ENCODE measurements around the gene CDC42EP5.
"Not testable (repeated sequence)": the region's sequence is repeated elsewhere in the genome, so short reads cannot be mapped to it uniquely, and the experiment has no call there.

Gene CDC42EP5

DNA sequence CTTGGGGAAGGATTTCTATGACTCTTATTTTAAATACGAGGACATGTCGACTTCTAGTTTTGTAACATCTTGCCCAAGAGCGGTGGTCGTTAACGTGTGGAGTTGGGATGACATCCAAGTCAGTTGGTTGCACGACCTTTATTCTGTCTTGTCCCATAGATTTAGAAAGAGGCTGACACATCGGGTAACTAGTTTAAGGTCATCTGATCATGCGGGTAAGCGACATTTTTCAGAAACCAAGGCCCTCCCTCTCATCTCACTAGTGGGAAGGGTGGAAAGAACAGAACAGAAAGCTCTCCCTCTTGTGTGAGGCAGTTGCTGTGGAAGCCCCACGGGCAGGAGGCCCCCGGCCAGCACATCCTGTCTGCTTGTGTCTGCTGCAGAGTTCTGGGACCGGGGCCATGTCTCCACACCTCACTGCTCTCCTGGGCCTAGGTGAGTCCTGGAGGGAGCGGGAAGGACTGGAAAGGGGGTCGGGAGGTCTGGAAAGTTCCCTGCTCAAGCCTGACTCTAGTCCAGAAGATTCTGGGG is 29.5 kb upstream of the CDC42EP5 start, which contains the start of gene LAIR2:
LAIR2 (plus strand) TSS at position 314 of the 531 bp plus-strand sequence; CDS start at position 402, 88 bp downstream.
- in situ Hi-C loops (cut with HindIII; ENCODE audit: low pct_unique_long_range_greater_than_20kb, low sequenced_read_pairs) = no loop called here
- DNase-seq (ENCODE audit: low read depth in 1 of 2, low spot score in 1 of 2) = no peak
- no peak for TF ChIP-seq JUND (IDR thresholded peaks at IDR 0.05; ENCODE audit: low read depth)

DNA sequence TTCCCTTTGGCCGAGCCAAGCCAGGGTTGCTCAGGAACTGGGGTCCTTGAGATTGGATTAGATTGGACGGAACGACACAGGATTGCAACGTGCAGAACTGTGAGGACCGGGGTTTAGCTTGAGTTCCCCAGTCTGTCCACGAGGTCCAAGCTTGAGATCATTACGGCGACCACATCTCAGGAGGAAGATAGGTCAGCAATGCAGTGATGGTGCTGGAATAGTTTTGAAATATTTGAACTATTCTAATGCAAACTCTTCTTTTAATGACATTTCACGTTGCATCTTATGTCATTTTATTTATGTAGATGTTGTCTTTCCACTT is 25.3 kb upstream of the CDC42EP5 start:
- DNase-seq (ENCODE audit: low read depth in 1 of 2, low spot score in 1 of 2); in situ Hi-C loops (cut with HindIII; ENCODE audit: low pct_unique_long_range_greater_than_20kb, low sequenced_read_pairs): not testable (repeated sequence)

DNA sequence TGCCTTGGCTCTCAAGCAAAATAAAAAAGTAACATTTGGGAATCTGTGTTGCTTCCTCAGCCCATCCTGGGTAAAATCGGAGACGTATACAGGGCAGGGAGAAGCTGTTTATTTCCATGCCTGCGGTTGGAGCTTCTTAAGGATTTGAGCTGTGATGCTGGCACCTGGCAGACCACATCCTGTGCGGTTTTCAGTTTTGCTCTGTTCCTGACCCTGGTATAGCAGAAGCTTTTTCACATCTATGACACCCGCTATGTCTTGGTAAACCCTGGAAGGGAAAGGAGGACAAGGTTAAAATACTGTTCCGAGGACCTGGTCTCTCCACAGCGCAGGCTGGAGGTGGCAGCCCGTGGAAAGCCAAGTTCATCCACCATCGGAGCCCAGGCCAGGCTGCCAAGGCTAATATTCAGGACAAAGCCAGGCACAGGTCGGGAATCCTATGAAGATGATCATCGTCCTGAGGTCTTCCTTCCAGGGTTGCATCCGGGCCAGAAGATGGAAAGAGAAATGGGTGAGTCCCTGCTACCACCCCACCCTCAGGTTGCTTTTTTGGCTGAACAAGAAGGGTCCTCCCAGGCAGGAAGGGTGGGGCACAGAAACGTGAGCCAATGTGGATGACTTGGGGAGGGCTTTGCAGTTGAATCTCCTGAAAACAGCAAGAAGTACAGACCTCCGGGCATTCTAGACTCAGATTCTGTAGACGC is 24.8 kb upstream of the CDC42EP5 start:
- in situ Hi-C loops (cut with HindIII; ENCODE audit: low pct_unique_long_range_greater_than_20kb, low sequenced_read_pairs); DNase-seq (ENCODE audit: low read depth in 1 of 2, low spot score in 1 of 2): not testable (repeated sequence)

DNA sequence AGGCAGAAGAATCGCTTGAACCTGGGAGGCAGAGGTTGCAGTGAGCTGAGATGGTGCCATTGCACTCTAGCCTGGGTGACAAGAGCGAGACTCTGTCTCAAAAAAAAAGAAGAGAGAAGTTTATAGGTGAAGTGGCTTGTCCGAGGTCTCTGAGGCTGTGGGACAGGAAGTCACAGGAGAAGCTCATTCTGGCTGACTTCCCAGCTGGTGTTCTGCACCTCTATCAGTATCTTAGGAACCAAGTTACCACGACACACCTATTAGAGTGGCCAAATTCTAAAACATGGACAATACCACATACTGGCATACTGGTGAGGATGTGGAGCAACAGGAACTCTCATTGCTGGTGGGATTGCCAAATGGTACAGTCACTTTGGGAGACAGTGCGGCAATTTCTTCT is 22.2 kb upstream of the CDC42EP5 start:
- DNase-seq (ENCODE audit: low read depth in 1 of 2, low spot score in 1 of 2); in situ Hi-C loops (cut with HindIII; ENCODE audit: low pct_unique_long_range_greater_than_20kb, low sequenced_read_pairs): not testable (repeated sequence)

GRCh38 chr19:54493967-54494585 is 21.0 kb upstream of the CDC42EP5 start:
- in situ Hi-C loops (cut with HindIII; ENCODE audit: low pct_unique_long_range_greater_than_20kb, low sequenced_read_pairs) = no loop called here
- no peak for DNase-seq (ENCODE audit: low read depth in 1 of 2, low spot score in 1 of 2)
- no peak for TF ChIP-seq JUND (IDR thresholded peaks at IDR 0.05; ENCODE audit: low read depth)

DNA sequence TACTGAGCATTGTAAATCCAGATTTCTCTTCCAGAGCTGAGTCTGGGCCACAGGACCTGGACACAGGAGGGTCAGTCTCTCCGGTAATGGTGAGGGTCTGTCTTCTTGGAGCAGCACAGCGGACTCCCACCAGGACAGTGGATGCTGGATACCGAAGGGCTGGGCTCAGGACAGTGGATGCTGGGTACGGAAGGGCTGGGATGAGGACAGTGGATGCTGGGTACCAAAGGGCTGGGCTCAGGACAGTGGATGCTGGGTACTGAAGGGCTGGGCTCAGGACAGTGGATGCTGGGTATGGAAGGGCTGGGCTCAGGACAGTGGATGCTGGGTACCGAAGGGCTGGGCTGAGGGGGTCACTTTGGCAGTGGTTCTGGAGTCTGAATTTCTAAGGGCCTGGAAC is 20.0 kb upstream of the CDC42EP5 start:
- not testable (repeated sequence) for DNase-seq (ENCODE audit: low read depth in 1 of 2, low spot score in 1 of 2)

GRCh38 chr19:54492568-54492967 is 19.5 kb upstream of the CDC42EP5 start:
- TF ChIP-seq JUND (IDR thresholded peaks at IDR 0.05; ENCODE audit: low read depth) = no peak
- in situ Hi-C loops (cut with HindIII; ENCODE audit: low pct_unique_long_range_greater_than_20kb, low sequenced_read_pairs) = no loop called here
- DNase-seq (ENCODE audit: low read depth in 1 of 2, low spot score in 1 of 2) = no peak

More for the DNA sequence above, 20.0 kb upstream of the CDC42EP5 start:
- in situ Hi-C loops (cut with HindIII; ENCODE audit: low pct_unique_long_range_greater_than_20kb, low sequenced_read_pairs) = not testable (repeated sequence)

DNA sequence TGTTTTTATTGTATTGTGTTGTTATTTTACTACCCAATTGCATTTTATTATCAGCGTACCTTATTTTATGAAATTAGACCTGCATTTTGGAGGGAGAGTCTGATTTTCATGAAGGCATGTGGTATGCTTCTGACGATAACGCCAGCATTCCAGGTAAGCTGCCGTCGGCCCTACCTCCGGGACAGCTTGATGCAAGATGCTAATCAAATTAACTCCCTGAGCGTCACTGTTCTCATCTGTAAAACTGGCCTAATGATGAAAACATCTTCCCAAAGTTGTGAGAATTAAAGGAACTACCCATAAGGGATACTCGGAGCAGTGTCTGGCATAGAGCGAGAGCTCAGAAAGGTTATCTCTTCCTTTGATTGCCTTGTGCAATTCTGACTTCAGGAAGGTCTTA is 16.7 kb upstream of the CDC42EP5 start:
- no peak for TF ChIP-seq JUND (IDR thresholded peaks at IDR 0.05; ENCODE audit: low read depth)
- no peak for DNase-seq (ENCODE audit: low read depth in 1 of 2, low spot score in 1 of 2)
- in situ Hi-C loops (cut with HindIII; ENCODE audit: low pct_unique_long_range_greater_than_20kb, low sequenced_read_pairs) = no loop called here

- DNase-seq (ENCODE audit: low read depth in 1 of 2, low spot score in 1 of 2) = no peak
- in situ Hi-C loops (cut with HindIII; ENCODE audit: low pct_unique_long_range_greater_than_20kb, low sequenced_read_pairs) = no loop called here
- TF ChIP-seq JUND (IDR thresholded peaks at IDR 0.05; ENCODE audit: low read depth) = no peak
Observed at GRCh38 chr19:54489341-54489740, 16.2 kb upstream of the CDC42EP5 start.

DNA sequence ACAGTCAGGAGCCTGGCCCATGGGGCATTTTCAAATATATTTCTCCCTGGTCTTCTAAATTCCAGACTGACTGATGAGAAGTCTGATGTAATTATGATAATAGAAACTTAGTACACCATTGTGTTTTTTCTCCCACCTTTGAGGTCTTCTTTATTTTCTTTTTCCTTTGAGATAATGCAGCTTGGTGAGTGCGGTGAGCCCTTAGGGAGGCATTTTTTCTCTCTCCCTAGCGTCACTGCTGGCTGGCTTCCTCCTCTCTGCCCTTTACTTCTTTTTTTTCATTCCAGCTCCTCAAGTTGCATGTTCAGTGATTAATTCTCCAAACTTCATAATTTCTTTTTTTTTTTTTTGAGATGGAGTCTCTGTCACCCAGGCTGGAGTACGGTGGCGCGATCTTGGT is 12.8 kb upstream of the CDC42EP5 start:
- DNase-seq (ENCODE audit: low read depth in 1 of 2, low spot score in 1 of 2) = no peak
- TF ChIP-seq JUND (IDR thresholded peaks at IDR 0.05; ENCODE audit: low read depth) = no peak
- in situ Hi-C loops (cut with HindIII; ENCODE audit: low pct_unique_long_range_greater_than_20kb, low sequenced_read_pairs) = no loop called here

DNA sequence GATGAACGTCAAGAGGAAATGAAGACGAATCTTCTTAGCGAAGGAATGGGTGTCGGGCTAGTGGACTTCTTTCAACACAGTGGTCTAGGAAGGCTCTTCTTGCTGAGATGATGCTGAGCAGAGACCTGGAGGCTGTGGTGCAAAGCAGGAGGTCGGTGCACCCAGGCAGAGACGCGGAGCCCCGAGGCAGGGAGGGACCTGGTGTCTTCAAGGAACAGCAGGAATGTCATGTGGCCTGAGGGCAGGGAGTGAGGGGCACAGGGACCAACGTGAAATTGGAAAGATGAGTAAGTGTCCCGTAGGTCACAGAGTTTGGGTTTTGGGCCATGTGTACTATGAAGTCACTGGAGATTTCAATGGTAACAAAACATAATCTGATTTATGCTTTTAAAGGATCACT is 11.4 kb upstream of the CDC42EP5 start:
- in situ Hi-C loops (cut with HindIII; ENCODE audit: low pct_unique_long_range_greater_than_20kb, low sequenced_read_pairs) = no loop called here
- no peak for DNase-seq (ENCODE audit: low read depth in 1 of 2, low spot score in 1 of 2)
- no peak for TF ChIP-seq JUND (IDR thresholded peaks at IDR 0.05; ENCODE audit: low read depth)

- TF ChIP-seq JUND (IDR thresholded peaks at IDR 0.05; ENCODE audit: low read depth) = no peak
- DNase-seq (ENCODE audit: low read depth in 1 of 2, low spot score in 1 of 2) = no peak
- in situ Hi-C loops (cut with HindIII; ENCODE audit: low pct_unique_long_range_greater_than_20kb, low sequenced_read_pairs) = no loop called here
Observed at GRCh38 chr19:54482889-54483288, 9.8 kb upstream of the CDC42EP5 start.

DNA sequence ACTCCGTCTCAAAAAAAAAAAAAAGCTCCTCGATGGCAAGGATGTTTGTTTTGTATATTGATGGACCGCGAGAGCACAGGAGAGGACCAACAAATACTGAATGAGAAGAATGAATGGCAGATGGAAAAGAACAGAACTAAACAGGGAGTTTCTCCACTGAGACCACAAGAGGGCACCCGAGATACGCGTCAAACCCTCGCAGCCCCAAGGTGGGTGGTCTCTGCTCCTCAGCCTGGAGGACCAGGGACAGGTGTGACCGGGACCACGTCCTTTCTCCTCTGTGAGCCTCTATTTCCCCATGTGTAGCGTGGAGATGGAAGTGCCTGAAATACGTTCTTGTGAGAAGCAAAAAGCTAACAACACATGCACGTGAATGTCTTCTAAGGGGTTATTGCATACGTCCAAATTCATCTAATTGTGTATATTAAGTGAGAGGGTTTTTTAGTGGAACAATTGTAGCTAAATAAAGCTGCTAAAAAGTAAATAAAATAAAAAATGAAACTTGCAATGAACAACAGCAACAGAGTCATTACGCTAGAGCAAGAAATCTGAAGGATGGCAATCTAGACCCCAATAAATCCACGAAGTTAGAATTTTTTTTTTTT is 8.3 kb upstream of the CDC42EP5 start:
- in situ Hi-C loops (cut with HindIII; ENCODE audit: low pct_unique_long_range_greater_than_20kb, low sequenced_read_pairs) = no loop called here
- DNase-seq (ENCODE audit: low read depth in 1 of 2, low spot score in 1 of 2) = peak in 1 of 2 experiments; percentile 51
- no peak for TF ChIP-seq JUND (IDR thresholded peaks at IDR 0.05; ENCODE audit: low read depth)

Measured in T47D (cell line).